ENCODE results near the gene LRRC58. TPM values are rescaled to one million over a fixed set of nuclear protein-coding genes. Genes with fewer than 3 reads are reported as not detected.

The LRRC58 gene
- total and polyA plus RNA-seq, 8 donors, result 21.3 to 27.7 (median 25.5) TPM

DNA sequence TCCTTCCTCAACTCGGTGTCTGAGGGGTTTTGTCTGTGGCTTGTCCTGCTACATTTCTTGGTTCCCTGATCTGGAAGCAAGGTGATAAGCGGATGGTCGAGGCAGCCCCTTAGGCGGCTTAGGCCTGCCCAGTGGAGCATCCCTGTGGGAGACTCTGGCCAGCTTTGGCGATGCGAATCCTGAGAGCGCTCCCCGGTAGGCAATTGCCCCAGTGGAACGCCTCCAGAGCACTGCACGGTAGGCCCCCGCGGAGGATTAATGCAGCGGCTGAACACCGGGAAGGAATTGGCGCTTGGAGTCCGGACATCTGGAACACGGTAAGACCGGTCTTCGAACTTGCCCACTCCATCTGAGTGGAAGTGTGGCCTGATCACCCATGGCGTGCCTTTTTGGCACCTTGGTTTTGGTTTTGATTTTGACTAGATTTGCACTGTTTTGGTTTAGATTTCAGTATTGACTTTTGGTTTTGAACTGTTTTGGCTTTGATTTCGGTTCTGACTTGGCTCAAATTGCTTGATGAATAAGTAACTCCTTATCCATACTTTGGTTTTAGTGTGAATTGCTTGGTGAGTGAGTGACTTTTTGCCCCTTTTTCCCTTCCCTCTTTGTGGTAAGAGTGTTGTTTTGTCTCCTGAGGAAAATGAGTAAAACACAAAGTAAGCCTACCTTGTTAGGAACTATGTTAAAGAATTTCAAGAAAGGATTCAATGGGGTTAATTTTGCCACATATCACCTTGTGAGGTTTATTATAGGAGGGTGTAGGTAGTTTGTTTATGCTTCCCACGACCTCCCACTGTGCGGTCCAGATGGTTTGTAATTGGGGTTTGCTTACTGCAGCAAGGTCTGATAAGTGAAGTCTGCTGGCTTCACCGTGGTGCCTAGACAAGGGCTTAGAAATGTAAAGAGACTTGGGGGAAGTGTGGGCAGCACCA, 37.0 kb downstream of the LRRC58 start:
- Histone ChIP-seq H3K9me3 (peaks cover 0 to 14% of the 10 kb centered on the region in 2 donors), H3K36me3 (no peaks in the 10 kb centered on the region), H3K27me3 (peaks cover 0 to under 1% of the 10 kb centered on the region in 2 donors), H3K27ac (no peak overlapping the region), H3K4me3 (no peak overlapping the region), H3K4me1 (no peaks in the 10 kb centered on the region)
- DNase-seq (no peak), ATAC-seq (no peak)
- TF ChIP-seq, protein P1, sequence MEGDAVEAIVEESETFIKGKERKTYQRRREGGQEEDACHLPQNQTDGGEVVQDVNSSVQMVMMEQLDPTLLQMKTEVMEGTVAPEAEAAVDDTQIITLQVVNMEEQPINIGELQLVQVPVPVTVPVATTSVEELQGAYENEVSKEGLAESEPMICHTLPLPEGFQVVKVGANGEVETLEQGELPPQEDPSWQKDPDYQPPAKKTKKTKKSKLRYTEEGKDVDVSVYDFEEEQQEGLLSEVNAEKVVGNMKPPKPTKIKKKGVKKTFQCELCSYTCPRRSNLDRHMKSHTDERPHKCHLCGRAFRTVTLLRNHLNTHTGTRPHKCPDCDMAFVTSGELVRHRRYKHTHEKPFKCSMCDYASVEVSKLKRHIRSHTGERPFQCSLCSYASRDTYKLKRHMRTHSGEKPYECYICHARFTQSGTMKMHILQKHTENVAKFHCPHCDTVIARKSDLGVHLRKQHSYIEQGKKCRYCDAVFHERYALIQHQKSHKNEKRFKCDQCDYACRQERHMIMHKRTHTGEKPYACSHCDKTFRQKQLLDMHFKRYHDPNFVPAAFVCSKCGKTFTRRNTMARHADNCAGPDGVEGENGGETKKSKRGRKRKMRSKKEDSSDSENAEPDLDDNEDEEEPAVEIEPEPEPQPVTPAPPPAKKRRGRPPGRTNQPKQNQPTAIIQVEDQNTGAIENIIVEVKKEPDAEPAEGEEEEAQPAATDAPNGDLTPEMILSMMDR (IDR thresholded peaks at IDR 0.05), result no peak
- intact Hi-C loops (cut with DNase I), result no loop called here

DNA sequence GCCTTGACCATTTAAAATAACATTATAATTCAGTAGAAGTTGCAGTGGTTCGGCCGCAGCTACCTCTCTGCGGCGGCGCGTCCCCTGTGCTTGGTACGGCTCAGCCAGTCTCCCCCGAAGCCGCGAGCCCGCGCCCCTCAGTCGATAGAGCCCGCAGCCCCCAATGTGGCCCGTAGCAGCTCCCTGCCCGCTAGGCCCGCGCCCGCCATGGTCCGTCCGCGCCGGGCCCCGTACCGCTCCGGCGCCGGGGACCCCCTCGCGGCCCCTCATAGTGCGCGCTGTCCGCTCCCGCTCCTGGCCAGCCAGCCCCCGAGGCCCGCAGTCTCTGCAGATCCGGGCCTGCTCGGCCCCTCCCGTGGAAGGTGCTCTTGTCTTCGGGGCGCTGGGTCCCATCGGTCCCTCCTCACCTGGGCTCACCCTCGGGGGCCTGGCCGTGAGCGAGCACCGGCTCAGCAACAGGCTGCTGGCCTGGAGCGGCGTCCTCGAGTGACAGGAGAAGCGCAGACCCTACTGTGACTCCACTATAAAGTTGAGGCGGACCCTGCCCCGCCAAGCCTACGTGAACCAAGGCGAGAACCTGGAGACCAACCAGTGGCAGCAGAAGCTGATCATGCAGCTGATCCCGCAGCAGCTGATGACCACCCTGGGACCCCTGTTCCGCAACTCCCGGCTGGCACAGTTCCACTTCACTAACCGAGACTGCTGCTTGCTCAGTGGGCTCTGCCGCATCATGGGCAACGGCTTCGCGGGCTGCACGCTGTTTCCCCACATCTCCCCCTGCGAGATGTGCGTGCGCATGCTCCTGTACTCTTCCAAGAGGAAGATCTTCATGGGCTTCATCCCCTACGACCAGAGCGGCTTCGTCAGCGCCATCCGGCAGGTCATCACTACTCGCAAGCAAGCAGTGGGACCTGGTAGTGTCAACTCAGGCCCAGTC, 42.4 kb downstream of the LRRC58 start:
- intact Hi-C loops (cut with DNase I), result no loop called here

DNA sequence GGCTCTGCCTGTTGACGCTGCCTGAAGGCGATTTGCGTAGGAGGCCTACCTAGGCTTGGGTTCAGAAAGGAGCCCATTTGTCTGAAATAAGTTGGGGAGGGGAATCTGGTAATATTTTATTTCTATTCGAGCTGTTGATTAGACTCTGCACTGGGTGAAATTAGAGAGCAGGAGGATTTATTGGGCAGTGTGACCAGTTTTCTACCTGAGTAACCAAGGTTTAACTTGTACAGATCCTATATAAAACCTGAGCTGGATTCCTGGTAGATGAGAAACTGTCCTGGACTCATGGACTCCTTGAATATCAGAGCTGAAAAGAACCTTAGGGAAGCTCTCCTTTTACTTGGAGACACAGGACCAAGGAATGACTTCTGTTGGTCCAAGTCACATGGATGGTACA, 44.5 kb downstream of the LRRC58 start:
- Histone ChIP-seq H3K27ac (no peak overlapping the region), H3K4me3 (no peak overlapping the region), H3K9me3 (peaks cover 0 to 5% of the 10 kb centered on the region in 2 donors), H3K4me1 (no peaks in the 10 kb centered on the region), H3K27me3 (peaks cover 0 to 9% of the 10 kb centered on the region in 2 donors), H3K36me3 (no peaks in the 10 kb centered on the region)
- intact Hi-C loops (cut with DNase I), result no loop called here
- no peak for ATAC-seq
- TF ChIP-seq, protein P1 (IDR thresholded peaks at IDR 0.05), result no peak
- DNase-seq, result no peak

More for the DNA sequence above, 42.4 kb downstream of the LRRC58 start:
- no peaks in the 10 kb centered on the region for H3K36me3 ChIP-seq
- no peak overlapping the region for H3K27ac ChIP-seq
- no peaks in the 10 kb centered on the region for H3K4me1 ChIP-seq
- ATAC-seq (no peak), DNase-seq (peak in 1 of 4 donors; percentile 74)
- H3K4me3 ChIP-seq, result no peak overlapping the region
- peaks cover 0 to 5% of the 10 kb centered on the region in 2 donors for H3K9me3 ChIP-seq
- TF ChIP-seq, protein P1 (IDR thresholded peaks at IDR 0.05), result no peak
- H3K27me3 ChIP-seq, result peaks cover 0 to 9% of the 10 kb centered on the region in 2 donors

DNA sequence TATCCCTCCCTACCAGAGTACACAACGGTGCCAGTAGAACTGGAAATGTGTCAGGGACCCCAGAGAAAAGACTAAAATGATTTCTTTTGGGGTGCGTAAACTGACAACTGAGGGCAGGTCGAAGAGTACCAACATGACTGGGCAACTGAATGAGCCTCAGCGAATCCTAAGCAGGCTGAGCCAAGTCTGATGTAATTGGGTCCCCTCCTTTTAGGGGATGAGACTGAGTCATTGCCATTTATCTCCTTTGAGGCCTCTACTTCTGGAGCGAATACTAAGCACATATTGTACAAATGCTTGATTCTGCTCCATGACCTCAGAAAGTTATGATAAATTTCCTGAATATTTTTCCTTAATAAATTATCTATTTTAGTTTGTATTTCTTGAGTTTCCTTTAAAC, 46.8 kb downstream of the LRRC58 start:
- ATAC-seq, result peak; percentile 24
- intact Hi-C loops (cut with DNase I), result no loop called here
- Histone ChIP-seq H3K27me3 (peaks cover 0 to 9% of the 10 kb centered on the region in 2 donors), H3K4me3 (no peak overlapping the region), H3K9me3 (peaks cover 0 to 3% of the 10 kb centered on the region in 2 donors), H3K36me3 (no peaks in the 10 kb centered on the region), H3K4me1 (no peaks in the 10 kb centered on the region), H3K27ac (no peak overlapping the region)
- TF ChIP-seq, protein P1 (IDR thresholded peaks at IDR 0.05), result no peak
- DNase-seq, result no peak
